Upper lobe of right lung (tissue), 1 donor: ENCODE data around the gene EFNA5. TPM values are rescaled to one million over a fixed set of nuclear protein-coding genes. Genes with fewer than 3 reads are reported as not detected.

Experiments
- ATAC-seq: fragments of 200-7000 bp; cut with Tn5 transposase; one replicate; pipeline ENCODE4 v1.9.1; 2020; ENCODE audit warnings: mild to moderate bottlenecking, moderate library complexity
- DNase-seq: peaks from one replicate; pipeline ENCODE4 v3.0.0-alpha.2; 2020
- H3K27ac ChIP-seq: fragments of 200-600 bp; one replicate; pipeline ENCODE4 v1.8.0; 2022
- H3K27me3 ChIP-seq: fragments of 200-600 bp; one replicate; pipeline ENCODE4 v1.8.0; 2022; ENCODE audit warnings: mild to moderate bottlenecking
- H3K36me3 ChIP-seq: fragments of 200-600 bp; one replicate; pipeline ENCODE4 v1.8.0; 2022
- H3K4me1 ChIP-seq: fragments of 200-600 bp; one replicate; pipeline ENCODE4 v1.8.0; 2022
- H3K4me3 ChIP-seq: fragments of 200-600 bp; one replicate; pipeline ENCODE4 v1.8.0; 2022; ENCODE audit warnings: mild to moderate bottlenecking
- H3K9me3 ChIP-seq: fragments of 200-600 bp; one replicate; pipeline ENCODE4 v1.8.0; 2022
- intact Hi-C: fragments of 100-400 bp; cut with DNase I; formaldehyde crosslinking; loops from one replicate; pipeline ENCODE4 v1.11.0; 2022
- total RNA-seq: library from RNA; stranded (reverse); fragmentation: NEBNext Ultra II Directional; extraction: Animal tissue kit (Norgen Biotek cat#: 25700); gene quantifications from one replicate; pipeline ENCODE4 v1.2.1, GENCODE V29; 2021
- TF ChIP-seq, protein P1 (sequence below): fragments of 200-600 bp; IDR thresholded peaks from one replicate; pipeline ENCODE4 v1.8.0; 2022; ENCODE audit warnings: antibody characterized with exemption
- donor health status: DM: no; HTN: yes; CAD: no; lungs with severe emphysema.

The EFNA5 gene
- total RNA-seq, 1 donor from 2014 or later: 12.0 TPM

DNA sequence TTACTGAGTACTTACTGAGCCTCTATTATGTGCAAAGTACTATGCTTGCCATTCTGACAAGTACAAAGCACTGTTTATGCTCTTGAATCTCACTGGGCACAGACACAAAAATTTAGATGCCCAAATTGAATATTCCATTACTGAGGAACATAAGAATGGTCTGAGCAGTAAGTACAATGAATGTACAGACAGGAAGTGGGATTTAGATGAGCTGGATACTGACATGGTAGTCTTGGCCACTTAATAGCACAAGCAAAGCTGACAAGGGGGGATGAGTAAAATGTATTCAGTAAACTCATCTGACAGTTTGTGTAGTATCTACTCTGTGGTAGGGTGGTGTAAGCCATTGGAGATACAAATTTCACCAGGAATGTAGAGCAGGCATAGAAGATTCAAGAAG lies 132.4 kb downstream of the EFNA5 start:
- Histone ChIP-seq H3K27me3 (no peaks in the 10 kb centered on the region), H3K4me3 (no peak overlapping the region), H3K9me3 (no peaks in the 10 kb centered on the region), H3K4me1 (peaks cover 6% of the 10 kb centered on the region), H3K36me3 (no peaks in the 10 kb centered on the region), H3K27ac (no peak overlapping the region)
- intact Hi-C loops: no loop called here
- TF ChIP-seq, protein P1, sequence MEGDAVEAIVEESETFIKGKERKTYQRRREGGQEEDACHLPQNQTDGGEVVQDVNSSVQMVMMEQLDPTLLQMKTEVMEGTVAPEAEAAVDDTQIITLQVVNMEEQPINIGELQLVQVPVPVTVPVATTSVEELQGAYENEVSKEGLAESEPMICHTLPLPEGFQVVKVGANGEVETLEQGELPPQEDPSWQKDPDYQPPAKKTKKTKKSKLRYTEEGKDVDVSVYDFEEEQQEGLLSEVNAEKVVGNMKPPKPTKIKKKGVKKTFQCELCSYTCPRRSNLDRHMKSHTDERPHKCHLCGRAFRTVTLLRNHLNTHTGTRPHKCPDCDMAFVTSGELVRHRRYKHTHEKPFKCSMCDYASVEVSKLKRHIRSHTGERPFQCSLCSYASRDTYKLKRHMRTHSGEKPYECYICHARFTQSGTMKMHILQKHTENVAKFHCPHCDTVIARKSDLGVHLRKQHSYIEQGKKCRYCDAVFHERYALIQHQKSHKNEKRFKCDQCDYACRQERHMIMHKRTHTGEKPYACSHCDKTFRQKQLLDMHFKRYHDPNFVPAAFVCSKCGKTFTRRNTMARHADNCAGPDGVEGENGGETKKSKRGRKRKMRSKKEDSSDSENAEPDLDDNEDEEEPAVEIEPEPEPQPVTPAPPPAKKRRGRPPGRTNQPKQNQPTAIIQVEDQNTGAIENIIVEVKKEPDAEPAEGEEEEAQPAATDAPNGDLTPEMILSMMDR: no peak
- ATAC-seq: no peak
- no peak for DNase-seq

DNA sequence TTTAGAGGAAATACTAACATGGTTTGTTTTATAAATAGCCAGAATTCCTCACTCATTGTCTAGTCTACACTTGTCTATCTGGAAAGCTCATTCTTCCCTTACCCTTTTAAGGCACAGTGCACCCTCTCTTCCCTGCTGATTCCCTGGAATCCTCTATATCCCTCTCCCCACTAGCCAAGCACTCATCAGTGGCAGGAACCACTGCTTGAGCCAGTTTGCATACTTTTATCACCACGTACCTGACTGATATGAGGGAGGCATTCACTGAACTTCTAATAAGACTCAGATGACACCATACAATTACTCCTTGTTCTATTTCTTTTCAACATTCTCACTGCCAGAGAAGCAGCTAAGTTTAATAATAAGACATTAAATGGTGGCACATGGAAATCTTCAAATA lies 134.9 kb downstream of the EFNA5 start:
- Histone ChIP-seq H3K27ac (no peak overlapping the region), H3K9me3 (no peaks in the 10 kb centered on the region), H3K4me3 (no peak overlapping the region), H3K27me3 (no peaks in the 10 kb centered on the region), H3K36me3 (no peaks in the 10 kb centered on the region), H3K4me1 (no peaks in the 10 kb centered on the region)
- DNase-seq: no peak
- no peak for ATAC-seq
- TF ChIP-seq, protein P1: no peak
- intact Hi-C loops: no loop called here

DNA sequence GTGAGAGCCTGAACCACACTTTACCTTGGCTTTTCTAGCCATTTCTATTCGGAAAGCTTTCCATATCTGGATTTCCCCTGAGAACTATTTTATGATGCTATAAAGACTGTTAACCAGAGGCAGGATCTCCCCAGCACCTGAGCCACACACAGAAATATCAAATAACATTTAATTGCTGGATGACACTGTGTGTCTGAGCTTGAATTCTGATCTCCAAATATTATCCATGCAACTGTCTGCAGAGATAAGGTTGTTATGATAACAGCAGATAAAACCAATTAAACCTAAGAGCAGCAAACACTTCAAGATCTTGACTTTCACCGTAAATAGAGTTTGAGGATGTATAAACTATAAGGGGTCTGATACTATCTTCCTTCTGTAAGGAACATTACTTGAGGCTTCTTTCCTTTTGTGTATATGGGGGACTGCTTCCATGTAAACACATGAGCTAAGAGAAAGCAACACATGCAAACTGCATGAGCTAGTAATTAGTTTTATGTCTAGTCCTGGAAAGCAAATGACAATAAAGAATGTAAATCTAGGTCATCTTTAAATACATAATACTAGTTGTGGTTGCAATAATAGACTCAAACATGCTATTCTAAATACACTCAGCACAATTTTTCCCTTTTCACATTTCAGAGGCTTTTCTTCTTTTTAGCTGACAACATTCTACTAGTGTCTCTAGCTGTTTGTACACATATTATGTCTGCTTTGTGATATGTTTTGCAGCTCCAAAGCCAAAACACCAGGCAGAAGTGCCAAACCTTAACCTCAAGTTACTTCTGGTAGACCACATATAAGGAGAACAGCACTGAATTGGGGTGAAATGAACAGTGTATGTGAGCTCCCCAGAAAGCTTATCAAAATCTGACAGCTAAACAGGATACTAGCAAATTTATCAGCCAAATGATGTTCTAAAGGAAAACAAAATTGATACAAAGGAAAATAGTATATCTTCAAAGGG lies 136.5 kb downstream of the EFNA5 start:
- H3K27ac ChIP-seq: no peak overlapping the region
- DNase-seq: no peak
- intact Hi-C loops: no loop called here
- TF ChIP-seq, protein P1: no peak
- no peaks in the 10 kb centered on the region for H3K9me3 ChIP-seq
- H3K36me3 ChIP-seq: no peaks in the 10 kb centered on the region
- H3K4me3 ChIP-seq: no peak overlapping the region
- no peaks in the 10 kb centered on the region for H3K4me1 ChIP-seq
- H3K27me3 ChIP-seq: no peaks in the 10 kb centered on the region
- no peak for ATAC-seq

DNA sequence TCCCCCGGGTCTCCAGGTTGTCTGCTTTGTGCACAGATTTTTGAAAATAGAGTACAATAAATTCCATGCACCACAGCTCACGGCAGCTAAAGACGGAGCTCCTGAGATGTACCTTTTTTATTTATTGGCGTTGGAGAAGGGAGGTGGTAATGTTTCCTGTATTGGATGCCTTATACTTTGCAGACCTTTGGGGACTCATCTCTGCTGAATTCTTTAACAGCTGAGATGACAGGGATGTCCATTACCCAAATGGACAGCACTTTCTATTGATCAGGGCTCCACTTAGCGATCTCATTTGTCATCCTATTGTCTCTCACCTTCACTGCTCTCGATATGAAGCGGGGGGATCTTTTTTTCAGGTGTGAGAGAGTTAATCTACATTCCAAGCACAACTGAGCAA lies 137.8 kb downstream of the EFNA5 start:
- no peaks in the 10 kb centered on the region for H3K36me3 ChIP-seq

DNA sequence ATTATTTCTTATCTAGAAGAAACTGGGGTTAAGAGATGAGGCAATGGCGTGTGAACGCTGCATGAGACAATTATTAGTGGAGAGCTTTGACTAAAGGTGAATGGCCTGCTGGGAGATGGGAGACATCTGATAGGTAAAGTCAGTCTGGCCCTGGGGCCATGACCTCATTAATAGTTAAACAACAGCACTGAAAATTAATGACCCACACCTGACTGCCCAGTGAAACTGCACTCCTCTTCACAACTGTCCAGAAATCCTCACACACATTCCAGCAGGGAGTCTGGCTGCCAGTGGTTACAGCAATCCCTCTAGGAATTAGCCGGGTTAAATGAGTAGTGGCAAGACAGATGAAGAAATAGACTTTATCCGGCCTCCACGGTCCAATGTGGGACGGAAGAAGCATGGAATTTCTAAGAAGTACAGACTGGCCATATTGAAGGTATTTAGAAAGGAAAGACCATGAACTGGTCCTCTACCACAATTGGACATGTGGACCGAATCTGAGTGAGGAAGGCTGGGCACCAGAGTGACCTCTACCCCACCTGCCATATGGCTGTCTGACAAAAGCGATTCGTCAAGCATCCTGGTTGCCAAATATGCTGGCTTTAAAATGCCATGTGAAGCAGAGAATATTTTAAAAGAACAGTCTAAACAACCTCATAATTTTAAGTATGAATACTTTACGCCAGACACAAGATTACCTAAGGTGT lies 138.4 kb downstream of the EFNA5 start:
- Histone ChIP-seq H3K4me1 (no peaks in the 10 kb centered on the region), H3K27me3 (no peaks in the 10 kb centered on the region), H3K36me3 (no peaks in the 10 kb centered on the region), H3K4me3 (no peak overlapping the region), H3K27ac (no peak overlapping the region), H3K9me3 (no peaks in the 10 kb centered on the region)
- DNase-seq (no peak), ATAC-seq (no peak)
- intact Hi-C loops: no loop called here
- TF ChIP-seq, protein P1: no peak

More for the DNA sequence above, 137.8 kb downstream of the EFNA5 start:
- TF ChIP-seq, protein P1: no peak
- intact Hi-C loops: no loop called here
- Histone ChIP-seq H3K27me3 (no peaks in the 10 kb centered on the region), H3K27ac (no peak overlapping the region), H3K9me3 (no peaks in the 10 kb centered on the region), H3K4me3 (no peak overlapping the region), H3K4me1 (no peaks in the 10 kb centered on the region)
- no peak for ATAC-seq
- DNase-seq: no peak
